Measurements from ENCODE around the gene M6PR.

GRCh38 chr12:8912914-8913313 is 36.5 kb downstream of the M6PR start:
- peak; percentile 18 to 55 (median 43) for TF ChIP-seq CTCF (optimal IDR thresholded peaks at IDR 0.05 in 1 of 3, IDR thresholded peaks at IDR 0.05 in 1 of 3, conservative IDR thresholded peaks at IDR 0.05 in 1 of 3; ENCODE audit: extremely low read depth in 1 of 3, insufficient read depth in 2 of 3, low read length in 3 of 3)
- no peak for TF ChIP-seq EZH2 (IDR thresholded peaks at IDR 0.05; ENCODE audit: low read length)
